Keratinocyte (primary cell): ENCODE results near the gene RTN4R. TPM values are rescaled to one million over a fixed set of nuclear protein-coding genes. Genes with fewer than 3 reads are reported as not detected.

Source experiments
- DNase-seq: peaks from one replicate; pipeline ENCODE4 v3.0.0-alpha.2; 2011; ENCODE audit warnings: low read depth, missing footprints, low spot score
- FAIRE-seq: peaks from 2 replicates; lab custom pipeline; 2011; peaks lifted over from hg19 to GRCh38; lab: Jason Lieb, UNC
- H2AFZ ChIP-seq: 2 replicates; pipeline ENCODE4 v1.6.0; 2012; ENCODE audit warnings: low read length, control low read depth, inconsistent platforms; ENCODE audit not compliant: control insufficient read depth
- H3K27ac ChIP-seq: 2 replicates; pipeline ENCODE4 v1.5.1; 2011; ENCODE audit warnings: low read length; ENCODE audit not compliant: control insufficient read depth, insufficient read depth
- H3K27me3 ChIP-seq: 3 replicates; pipeline ENCODE4 v1.6.0; 2011; ENCODE audit warnings: low read length; ENCODE audit not compliant: control insufficient read depth, insufficient read depth; ENCODE audit errors: extremely low read depth
- H3K36me3 ChIP-seq, 2 experiments: 2 replicates in 1 of 2; 3 replicates in 1 of 2; pipeline ENCODE4 v1.5.1; 2011; ENCODE audit warnings: low read length in 2 of 2, mild to moderate bottlenecking in 1 of 2; ENCODE audit not compliant: control insufficient read depth in 2 of 2, insufficient read depth in 2 of 2; ENCODE audit errors: extremely low read depth in 1 of 2
- H3K4me1 ChIP-seq: 3 replicates; pipeline ENCODE4 v1.5.1; 2011; ENCODE audit warnings: low read length; ENCODE audit not compliant: control insufficient read depth, insufficient read depth; ENCODE audit errors: extremely low read depth
- H3K4me2 ChIP-seq: 3 replicates; pipeline ENCODE4 v1.6.0; 2011; ENCODE audit warnings: low read depth, low read length; ENCODE audit not compliant: control insufficient read depth, insufficient read depth; ENCODE audit errors: extremely low read depth
- H3K4me3 ChIP-seq, 3 experiments: fragments of 200-600 bp in 1 of 3; sonication (generic) in 1 of 3; 2 replicates in 2 of 3; 3 replicates in 1 of 3; pipeline ENCODE4 v1.5.1; 2011 to 2016; ENCODE audit warnings: low read length in 3 of 3, mild to moderate bottlenecking in 3 of 3, control low read depth in 2 of 3, inconsistent platforms in 1 of 3, low read depth in 1 of 3, mixed read lengths in 1 of 3, mixed run types in 1 of 3, moderate library complexity in 1 of 3; ENCODE audit not compliant: control insufficient read depth in 2 of 3, insufficient read depth in 2 of 3; ENCODE audit errors: extremely low read depth in 1 of 3
- H3K79me2 ChIP-seq: 2 replicates; pipeline ENCODE4 v1.6.0; 2012; ENCODE audit warnings: low read length; ENCODE audit not compliant: control insufficient read depth, insufficient read depth
- H3K9ac ChIP-seq: 3 replicates; pipeline ENCODE4 v1.6.0; 2011; ENCODE audit warnings: low read length; ENCODE audit not compliant: control insufficient read depth, insufficient read depth; ENCODE audit errors: extremely low read depth
- H3K9me1 ChIP-seq: 3 replicates; pipeline ENCODE4 v1.6.0; 2011; ENCODE audit warnings: low read length; ENCODE audit not compliant: control insufficient read depth, insufficient read depth; ENCODE audit errors: extremely low read depth
- H3K9me3 ChIP-seq: 2 replicates; pipeline ENCODE4 v1.5.1; 2012; ENCODE audit warnings: low read depth, low read length; ENCODE audit not compliant: control insufficient read depth
- H4K20me1 ChIP-seq: 3 replicates; pipeline ENCODE4 v1.6.0; 2011; ENCODE audit warnings: low read length; ENCODE audit not compliant: control insufficient read depth, insufficient read depth; ENCODE audit errors: extremely low read depth
- EZH2 ChIP-seq: IDR thresholded peaks from one replicate; pipeline ENCODE4 v1.6.1; 2012; ENCODE audit warnings: inconsistent platforms, mild to moderate bottlenecking, low read length, moderate library complexity
- dilution Hi-C: fragments of 300-500 bp; cut with MboI; formaldehyde crosslinking; loops from one replicate; pipeline ENCODE4 v1.7.0; 2020; ENCODE audit warnings: low sequenced_read_pairs; ENCODE audit not compliant: extremely low pct_ligation_motif_present
- polyA plus RNA-seq, 5 experiments: library from polyadenylated mRNA; depleted of rRNA in 3 of 5; stranded (reverse) in 3 of 5; stranded (forward) in 1 of 5; unstranded in 1 of 5; fragments of >200 nt; gene quantifications; 1 replicate in 1 of 5; 2 replicates in 3 of 5; 3 replicates in 1 of 5; pipeline versions ENCODE4 v1.2.1 to v1.2.3, GENCODE V29; 2011 to 2012; ENCODE audit warnings: missing spikeins in 2 of 5, low read depth in 1 of 5, low replicate concordance in 1 of 5
- TF ChIP-seq, protein P1 (sequence below), 3 experiments: IDR thresholded peaks in 1 of 3; conservative IDR thresholded peaks in 1 of 3; optimal IDR thresholded peaks in 1 of 3; 2 replicates in 2 of 3; 3 replicates in 1 of 3; pipeline versions ENCODE3 to v1.5.1; 2011; ENCODE audit warnings: low read length in 3 of 3, mild to moderate bottlenecking in 3 of 3, moderate library complexity in 2 of 3, control low read depth in 1 of 3, inconsistent platforms in 1 of 3; ENCODE audit not compliant: insufficient read depth in 2 of 3; ENCODE audit errors: extremely low read depth in 1 of 3

The RTN4R gene
- polyA plus RNA-seq, 1 donor (not counting 4 experiments of a cell fraction or from before 2014, with no cell fraction given) = 2.5 TPM

DNA sequence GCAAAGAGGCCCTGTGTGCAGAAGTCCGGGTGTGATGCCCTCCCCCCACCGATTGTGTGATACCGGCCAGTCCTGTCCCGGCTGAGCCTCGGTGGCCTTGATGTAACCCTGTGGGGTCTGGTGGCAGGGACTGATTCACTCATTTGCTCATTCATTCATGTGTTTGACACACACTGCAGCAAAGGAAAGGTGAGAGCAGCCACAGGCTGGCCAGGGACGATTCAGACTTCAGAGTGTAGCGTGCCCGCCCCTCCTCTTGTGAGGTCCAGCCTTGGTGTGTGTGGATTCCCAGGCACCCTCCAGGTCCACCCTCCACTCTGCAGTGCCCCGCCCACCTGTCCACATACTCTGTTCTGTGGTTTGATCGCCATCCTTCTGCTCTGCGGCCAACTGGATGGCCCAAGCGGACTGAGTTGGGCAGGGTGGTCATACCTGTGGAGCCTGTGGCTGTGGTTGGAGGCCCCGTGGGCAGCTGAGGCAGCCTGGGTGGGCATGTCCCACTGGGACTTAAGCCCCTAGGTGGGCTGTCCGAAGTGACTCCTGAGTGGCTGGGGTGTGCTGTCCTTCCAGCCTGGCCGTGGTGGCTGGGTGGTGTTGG, 59.3 kb downstream of the RTN4R start:
- no peaks in the 10 kb centered on the region for H3K9me1 ChIP-seq
- H3K4me1 ChIP-seq = peaks cover 23% of the 10 kb centered on the region
- H4K20me1 ChIP-seq = no peaks in the 10 kb centered on the region
- H2AFZ ChIP-seq = no peak overlapping the region
- DNase-seq = no peak
- peaks cover 5% of the 10 kb centered on the region for H3K27me3 ChIP-seq
- no peak overlapping the region for H3K9ac ChIP-seq
- H3K27ac ChIP-seq = no peak overlapping the region
- dilution Hi-C loops = no loop called here
- peaks cover 0 to 5% of the 10 kb centered on the region in 2 experiments for H3K36me3 ChIP-seq
- no peak overlapping the region for H3K4me2 ChIP-seq
- no peak for FAIRE-seq
- H3K4me3 ChIP-seq = no peak overlapping the region
- H3K9me3 ChIP-seq = no peaks in the 10 kb centered on the region
- TF ChIP-seq, protein P1, sequence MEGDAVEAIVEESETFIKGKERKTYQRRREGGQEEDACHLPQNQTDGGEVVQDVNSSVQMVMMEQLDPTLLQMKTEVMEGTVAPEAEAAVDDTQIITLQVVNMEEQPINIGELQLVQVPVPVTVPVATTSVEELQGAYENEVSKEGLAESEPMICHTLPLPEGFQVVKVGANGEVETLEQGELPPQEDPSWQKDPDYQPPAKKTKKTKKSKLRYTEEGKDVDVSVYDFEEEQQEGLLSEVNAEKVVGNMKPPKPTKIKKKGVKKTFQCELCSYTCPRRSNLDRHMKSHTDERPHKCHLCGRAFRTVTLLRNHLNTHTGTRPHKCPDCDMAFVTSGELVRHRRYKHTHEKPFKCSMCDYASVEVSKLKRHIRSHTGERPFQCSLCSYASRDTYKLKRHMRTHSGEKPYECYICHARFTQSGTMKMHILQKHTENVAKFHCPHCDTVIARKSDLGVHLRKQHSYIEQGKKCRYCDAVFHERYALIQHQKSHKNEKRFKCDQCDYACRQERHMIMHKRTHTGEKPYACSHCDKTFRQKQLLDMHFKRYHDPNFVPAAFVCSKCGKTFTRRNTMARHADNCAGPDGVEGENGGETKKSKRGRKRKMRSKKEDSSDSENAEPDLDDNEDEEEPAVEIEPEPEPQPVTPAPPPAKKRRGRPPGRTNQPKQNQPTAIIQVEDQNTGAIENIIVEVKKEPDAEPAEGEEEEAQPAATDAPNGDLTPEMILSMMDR (optimal IDR thresholded peaks at IDR 0.05 in 1 of 3, IDR thresholded peaks at IDR 0.05 in 1 of 3, conservative IDR thresholded peaks at IDR 0.05 in 1 of 3; ENCODE audit: extremely low read depth in 1 of 3, insufficient read depth in 2 of 3, low read length in 3 of 3) = no peak
- no peak for TF ChIP-seq EZH2
- peaks cover 10% of the 10 kb centered on the region for H3K79me2 ChIP-seq

- Histone ChIP-seq H3K9ac (peak overlapping the region; percentile 88), H3K27ac (peak overlapping the region; percentile 77)
- dilution Hi-C loops = no loop called here
Observed at GRCh38 chr22:20207277-20208025, 60.7 kb downstream of the RTN4R start.

More at GRCh38 chr22:20207277-20208025, 60.7 kb downstream of the RTN4R start:
- peaks cover 0 to 5% of the 10 kb centered on the region in 2 experiments for H3K36me3 ChIP-seq
- no peaks in the 10 kb centered on the region for H3K9me1 ChIP-seq
- H3K4me2 ChIP-seq = peak overlapping the region; percentile 81
- peaks cover 10% of the 10 kb centered on the region for H3K79me2 ChIP-seq
- H3K27me3 ChIP-seq = no peaks in the 10 kb centered on the region
- H2AFZ ChIP-seq = no peak overlapping the region
- TF ChIP-seq, protein P1 (optimal IDR thresholded peaks at IDR 0.05 in 1 of 3, IDR thresholded peaks at IDR 0.05 in 1 of 3, conservative IDR thresholded peaks at IDR 0.05 in 1 of 3; ENCODE audit: extremely low read depth in 1 of 3, insufficient read depth in 2 of 3, low read length in 3 of 3) = no peak
- DNase-seq = no peak
- H3K4me1 ChIP-seq = peaks cover 27% of the 10 kb centered on the region
- H4K20me1 ChIP-seq = no peaks in the 10 kb centered on the region
- no peaks in the 10 kb centered on the region for H3K9me3 ChIP-seq
- no peak for FAIRE-seq
- H3K4me3 ChIP-seq = peak overlapping the region; percentile 79 to 90 (median 80)
